GM11168 (cell line): Measurements from ENCODE around the gene ARL15.
"Not testable (repeated sequence)": the region's sequence is repeated elsewhere in the genome, so short reads cannot be mapped to it uniquely, and the experiment has no call there.

ENCODE experiments used
- in situ Hi-C: fragments of 300-500 bp; cut with MboI; formaldehyde crosslinking; loops from one replicate; pipeline ENCODE4 v1.12.0; 2022; ENCODE audit warnings: low sequenced_read_pairs; ENCODE audit not compliant: unreplicated experiment

ARL15 gene

DNA sequence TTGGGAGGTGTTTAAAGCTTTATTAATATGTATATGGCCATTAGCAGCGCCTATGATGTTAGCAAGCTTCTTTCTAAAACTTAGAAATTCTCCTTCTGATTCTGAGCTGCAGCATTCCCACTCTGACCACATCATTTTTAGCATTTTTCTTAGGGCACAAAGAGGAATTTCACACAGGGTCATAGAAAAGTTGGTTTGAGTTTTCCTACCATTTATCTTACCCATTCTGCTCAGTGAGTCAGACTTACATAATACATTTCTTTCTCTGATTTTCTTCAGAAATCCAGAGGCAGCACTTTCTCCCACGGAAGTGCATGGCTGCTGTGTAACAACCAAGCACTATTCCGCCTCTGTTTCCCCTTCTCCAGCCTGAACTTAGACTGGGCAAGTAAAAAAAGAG is 246.6 kb downstream of the ARL15 start:
- in situ Hi-C loops, result no loop called here

DNA sequence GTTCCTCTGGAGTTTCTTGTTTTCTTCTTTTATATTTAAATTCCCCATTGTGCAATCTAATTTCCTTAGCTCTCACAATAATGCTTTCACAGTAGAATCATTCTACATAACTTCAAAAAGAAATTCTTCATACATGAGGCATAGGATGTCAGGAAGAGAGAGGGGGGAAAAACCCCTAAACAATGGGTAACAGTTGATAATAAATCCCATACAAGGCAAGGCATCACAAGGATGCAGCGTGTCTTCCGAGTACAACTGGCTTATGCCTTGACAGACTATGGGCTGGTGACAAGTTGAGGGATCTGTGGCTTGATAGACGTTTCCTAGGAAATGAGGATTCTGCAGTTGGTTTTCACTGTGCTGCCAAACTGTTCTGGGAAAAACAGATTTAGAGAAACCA is 247.4 kb downstream of the ARL15 start:
- in situ Hi-C loops, result no loop called here

DNA sequence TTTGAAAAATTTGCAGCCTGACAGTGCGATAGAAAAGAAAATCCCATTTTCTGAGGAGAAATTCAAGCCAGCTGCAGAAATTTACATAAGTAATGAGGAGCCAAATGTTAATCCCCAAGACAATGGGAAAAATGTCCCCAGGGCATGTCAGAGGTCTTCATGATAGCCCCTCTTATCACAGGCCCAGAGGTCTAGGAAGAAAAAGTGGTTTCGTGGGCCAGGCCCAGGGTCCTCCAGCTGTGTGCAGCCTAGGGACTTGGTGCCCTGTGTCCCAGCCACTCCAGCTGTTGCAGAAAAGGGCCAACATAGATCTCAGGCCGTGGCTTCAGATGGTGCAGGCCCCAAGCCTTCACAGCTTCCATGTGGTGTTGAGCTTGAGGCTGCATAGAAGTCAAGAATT is 249.5 kb downstream of the ARL15 start:
- in situ Hi-C loops, result not testable (repeated sequence)

DNA sequence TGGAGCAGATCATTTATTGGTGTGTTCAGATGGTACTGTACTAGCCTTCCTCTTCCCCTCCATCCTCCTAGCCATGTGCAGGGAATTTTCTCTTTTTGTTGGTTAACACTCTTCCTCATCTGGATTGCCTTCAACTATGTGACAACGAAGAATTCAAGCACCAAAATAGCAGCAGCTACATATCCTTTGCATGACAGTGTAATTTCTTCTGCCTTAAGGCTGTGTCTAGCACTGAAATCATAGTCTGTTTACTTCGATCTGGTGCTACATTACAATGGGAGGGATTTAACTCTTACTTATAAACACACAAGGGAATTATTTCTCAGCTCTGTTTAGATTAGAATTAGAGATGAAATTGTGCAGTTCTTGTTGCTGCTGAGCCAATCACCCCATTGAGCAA is 260.4 kb downstream of the ARL15 start:
- in situ Hi-C loops, result no loop called here

DNA sequence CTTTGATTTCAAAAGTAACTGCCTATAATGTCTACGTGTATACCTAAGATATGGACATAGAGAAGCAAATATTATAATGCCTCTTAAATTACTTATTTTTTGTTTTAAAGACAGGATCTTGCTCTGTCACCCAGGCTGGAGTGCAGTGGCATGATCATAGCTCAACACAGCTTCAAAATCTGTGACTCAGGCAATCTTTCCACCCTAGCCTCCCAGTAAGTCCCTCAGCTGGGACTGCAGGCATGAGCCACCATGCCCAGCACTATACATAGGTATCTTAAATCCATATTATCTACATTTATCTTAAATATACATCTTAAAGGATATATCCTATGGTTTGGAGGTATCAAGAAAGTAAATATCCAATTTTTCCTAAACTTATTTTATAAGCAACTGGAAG is 261.2 kb downstream of the ARL15 start:
- in situ Hi-C loops, result no loop called here

DNA sequence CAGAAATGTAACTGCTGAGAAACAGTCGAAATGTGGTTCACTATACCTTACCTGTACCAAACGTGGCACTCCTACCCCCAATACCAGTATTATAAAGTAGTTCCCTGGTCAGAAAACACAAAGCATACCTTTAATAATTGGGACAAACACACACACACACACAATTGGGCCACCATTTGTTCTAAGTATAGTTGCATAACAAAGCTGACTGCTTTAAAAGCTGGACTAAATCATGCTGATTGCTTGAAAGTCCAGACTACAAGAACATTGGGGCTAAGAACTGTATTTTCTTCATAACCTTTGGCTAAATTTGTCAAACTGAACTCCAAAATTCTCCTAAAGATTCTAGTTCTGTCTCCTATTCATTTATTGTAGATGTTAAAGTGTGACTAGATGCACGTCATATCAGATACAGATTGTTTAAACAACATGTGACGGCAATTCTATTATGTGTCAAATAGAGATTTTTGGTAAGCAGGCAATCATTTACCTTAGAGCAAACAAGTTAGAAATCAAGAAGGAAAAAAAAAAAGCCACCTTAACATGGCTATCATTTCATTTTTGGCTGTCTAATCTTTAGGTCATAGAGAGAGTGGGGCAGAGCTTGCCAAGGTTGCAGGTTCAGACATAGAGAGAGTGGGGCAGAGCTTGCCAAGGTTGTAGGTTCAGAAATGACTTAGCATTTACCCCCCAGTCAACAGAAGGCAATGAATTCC is 265.1 kb downstream of the ARL15 start:
- in situ Hi-C loops, result no loop called here

DNA sequence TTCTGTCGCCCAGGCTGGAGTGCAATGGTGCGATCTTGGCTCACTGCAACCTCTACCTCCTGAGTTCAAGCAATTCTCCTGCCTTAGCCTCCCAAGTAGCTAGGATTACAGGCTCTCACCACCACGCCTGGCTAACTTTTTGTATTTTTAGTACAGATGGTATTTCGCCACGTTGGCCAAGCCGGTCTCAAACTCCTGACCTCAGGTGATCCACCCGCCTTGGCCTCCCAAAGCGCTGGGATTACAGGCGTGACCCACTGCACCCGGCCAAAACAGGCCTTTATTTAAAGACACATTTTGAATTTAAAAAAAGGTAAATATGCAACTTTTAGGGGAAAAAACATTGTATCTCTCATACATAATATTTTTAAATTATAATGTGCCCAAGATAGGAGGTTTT is 266.1 kb downstream of the ARL15 start:
- in situ Hi-C loops, result not testable (repeated sequence)

DNA sequence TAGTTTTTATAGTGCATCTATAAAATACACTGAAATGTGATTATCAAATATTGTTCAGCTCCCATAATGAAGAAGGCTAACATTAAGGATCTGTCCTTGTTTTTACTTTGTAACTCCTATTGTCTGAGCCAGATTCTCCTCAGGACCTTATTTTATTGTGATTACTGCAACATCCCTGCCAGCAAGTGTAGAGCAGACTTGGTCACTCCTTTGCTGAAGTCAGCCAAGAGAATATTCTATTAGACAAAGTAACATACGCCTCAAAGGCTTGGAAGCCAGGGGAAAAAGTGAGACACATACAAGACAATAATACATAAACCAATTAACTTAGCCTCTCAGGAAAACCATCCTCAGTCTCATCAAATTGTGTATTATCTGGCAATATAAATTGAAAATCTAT is 269.6 kb downstream of the ARL15 start:
- in situ Hi-C loops, result no loop called here

DNA sequence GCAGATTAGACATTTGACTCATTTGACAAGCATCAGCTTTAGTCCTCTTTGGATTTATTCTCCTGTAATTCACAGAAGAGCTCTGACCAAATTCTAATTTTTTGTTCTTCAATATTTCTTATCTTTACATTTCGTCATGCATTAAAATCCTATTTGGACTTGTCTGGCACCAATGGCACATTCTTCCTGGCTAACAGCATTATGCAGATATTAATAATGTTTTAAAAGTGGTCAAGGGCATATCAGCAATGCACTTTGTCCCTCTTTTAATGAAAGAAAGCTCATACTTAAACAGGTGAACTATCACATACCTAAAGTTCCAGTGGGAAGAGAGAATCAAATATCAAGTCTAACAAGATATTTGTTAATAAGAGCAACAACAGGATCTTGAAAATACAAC is 270.4 kb downstream of the ARL15 start:
- in situ Hi-C loops, result no loop called here

DNA sequence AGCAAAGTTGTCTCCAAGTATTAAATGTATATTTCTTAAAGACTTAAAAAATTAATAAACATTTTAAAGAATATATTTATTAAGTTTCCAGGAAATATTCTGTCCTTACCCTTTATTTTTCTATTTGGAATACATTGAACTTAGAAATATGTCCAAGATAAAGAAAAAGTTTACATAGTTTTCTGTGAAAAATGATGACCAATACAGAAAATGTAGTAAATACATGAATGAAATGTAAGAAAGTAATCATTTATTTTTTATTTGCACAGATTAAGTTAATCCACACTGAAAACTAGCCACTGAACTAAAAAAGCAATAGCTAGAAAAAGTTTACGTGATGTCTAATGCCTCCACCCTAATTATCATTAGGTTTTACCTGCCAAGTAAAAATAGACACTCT is 273.2 kb downstream of the ARL15 start:
- in situ Hi-C loops, result no loop called here

DNA sequence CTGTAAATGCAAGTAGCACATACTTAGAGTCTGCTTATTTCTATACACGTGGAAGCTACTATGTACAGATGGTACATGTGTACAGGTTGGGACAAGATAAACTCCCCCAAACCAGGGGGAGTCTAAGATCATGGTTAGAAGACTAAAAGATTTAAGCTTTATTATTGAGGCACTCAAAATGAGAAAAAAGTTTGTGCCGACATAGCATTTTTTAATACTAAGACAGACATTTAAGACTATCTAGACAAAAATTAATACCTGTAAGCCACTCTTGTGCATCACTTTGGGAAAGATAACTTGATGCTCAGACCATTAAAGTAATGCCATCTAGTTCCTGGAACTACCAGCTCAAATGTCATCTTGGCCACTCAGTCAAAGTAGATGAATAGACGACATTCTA is 279.4 kb downstream of the ARL15 start:
- in situ Hi-C loops, result no loop called here

DNA sequence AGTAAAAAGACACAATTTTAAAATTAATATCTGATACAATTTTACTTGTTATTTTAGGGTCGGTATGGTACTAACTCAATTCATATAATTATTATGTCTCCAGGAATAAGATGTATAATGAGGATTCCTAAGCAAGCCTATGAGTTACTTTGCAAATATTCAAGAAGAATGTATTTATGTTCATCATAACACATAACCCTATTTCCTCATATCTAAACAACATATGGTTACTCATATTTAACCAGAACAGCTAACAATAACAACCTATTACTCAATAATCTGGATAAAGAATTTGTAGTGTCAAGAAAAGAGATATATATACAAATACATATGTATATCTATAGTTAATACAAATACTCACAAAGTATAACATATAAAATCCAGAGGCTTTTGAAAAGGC is 285.9 kb downstream of the ARL15 start:
- in situ Hi-C loops, result no loop called here

DNA sequence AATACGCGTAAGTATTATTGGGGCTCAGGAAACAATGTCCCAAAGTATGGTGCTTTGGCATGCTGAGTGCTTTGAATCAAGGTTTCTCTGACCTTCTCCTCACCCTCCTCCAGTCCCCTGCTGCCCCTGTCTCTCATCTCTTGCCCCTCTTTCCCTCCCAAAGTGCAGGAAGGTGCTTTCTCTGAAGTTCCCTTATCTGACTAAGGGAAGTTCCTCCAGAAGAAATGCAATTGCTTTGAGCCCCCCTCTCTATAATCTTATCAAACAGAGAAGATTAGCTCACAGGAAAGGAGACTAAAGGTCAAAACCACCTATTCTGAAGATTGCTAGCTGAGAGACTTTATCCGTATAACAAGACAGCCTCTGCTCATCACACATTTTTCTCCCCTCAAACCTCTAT is 288.1 kb downstream of the ARL15 start:
- in situ Hi-C loops, result no loop called here

DNA sequence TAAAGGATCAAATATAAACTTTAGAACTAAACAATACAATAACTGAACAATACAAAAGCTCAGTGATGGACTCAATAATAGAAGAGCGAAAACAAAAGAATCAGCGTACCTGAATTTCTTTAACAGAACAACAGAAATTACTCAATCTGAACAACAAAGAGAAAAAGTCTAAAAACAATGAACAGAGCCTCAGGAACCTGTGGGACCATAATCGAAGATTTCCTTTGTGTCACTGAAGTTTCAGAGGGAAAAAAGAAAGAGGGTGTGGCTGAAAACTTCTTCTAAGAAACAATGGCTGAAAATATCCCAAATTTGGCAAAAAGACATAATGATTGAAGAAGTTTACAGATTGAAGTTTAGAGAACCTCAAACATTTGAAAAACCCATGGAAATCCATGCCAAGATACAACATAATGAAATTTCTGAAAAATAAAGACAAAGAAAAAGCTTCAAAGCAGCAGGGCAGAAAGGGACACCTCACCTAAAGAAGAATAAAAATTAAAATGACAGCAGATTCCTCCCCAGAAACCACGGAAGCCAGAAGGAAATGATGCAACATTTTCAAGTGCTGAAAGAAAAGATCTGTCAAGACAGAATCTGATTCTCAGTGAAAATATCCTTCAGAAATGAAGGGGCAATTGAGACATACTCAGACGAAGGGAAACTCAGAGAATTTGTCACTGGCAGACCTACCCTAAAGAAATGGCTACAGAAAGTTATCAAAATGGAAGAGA is 288.8 kb downstream of the ARL15 start:
- in situ Hi-C loops, result no loop called here

DNA sequence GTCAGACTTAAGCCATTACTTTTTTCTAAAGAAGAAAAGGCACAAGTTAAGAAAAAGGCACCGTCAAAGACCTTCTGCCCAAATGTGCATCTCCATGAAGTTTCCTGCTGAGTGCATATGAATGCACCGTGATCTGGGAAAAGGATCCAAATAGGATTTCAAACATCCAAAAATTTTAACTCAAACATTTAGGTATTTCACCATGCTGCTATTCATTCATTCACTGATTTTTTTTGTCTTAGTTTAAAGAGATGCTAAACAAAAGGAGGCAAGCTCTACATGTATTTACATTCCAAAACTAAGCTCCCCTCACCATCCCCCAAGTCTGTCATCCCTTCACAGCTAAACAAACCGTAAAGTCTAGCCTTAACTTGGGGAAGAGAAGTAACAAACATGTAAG is 291.9 kb downstream of the ARL15 start:
- in situ Hi-C loops, result no loop called here

DNA sequence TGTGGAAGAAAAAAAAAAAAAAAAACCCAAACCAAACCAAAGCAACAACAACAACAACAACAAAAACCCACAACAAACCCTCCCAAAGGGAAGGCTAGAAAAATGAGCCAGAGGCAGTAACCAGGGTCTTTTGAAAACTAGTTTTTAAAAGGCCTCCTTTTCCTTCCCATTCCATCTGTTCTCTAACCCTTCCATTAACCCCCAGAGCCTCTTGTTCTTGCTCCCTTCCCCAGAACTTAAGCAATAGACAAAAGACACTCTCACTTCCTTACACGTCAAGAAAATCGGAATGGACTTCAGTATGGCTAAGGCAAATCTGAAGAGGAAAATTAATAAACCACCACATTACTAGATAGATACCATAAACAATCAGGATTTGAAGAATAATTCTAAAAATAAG is 292.8 kb downstream of the ARL15 start:
- in situ Hi-C loops, result no loop called here

DNA sequence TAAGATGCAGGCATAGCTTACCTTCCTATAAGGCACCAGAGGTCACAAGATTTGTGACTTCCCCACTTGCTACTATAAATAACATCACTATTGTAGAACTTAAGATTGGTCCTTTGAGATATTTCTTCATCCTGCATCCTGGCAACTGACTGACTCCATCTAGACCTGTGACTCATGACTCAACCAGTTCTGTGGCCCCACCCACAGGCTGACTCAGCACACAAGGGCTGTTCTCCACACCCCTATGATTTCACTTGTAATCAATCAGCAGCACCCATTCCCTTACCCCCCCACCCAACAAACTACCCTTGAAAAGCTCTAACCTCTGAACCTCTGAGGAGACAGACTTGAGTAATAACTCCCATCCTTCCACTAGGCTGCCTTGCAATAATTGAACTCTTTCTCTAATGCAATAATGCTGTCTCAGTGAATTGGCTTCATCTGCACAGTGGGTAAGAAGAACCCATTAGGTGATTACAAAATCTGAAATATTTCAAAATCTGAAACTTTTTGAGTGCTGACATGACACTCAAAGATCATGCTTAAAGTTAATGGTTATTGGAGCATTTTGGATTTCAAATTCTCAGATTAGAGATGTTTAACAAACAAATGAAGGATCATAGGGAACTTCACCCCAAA is 296.7 kb downstream of the ARL15 start:
- in situ Hi-C loops, result no loop called here

DNA sequence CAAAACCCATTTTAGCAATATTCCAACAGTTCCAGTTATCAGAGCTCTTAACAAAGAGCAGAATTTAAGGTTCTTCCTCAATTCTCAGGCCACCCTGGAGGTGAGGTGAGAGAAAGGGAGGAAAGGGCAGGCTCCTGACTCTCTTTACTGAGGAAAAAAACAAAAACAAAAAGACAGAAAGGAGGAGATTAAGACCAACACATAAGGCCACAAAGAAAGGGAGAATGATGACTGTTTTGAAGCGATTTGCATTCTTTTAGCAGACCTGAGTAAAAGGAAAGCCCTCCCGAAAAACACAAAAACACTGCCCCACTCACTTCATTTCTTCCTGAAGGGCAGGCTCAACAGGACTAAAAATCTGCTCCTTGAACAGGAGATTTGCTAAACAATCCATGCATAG is 300.5 kb downstream of the ARL15 start:
- in situ Hi-C loops, result no loop called here

DNA sequence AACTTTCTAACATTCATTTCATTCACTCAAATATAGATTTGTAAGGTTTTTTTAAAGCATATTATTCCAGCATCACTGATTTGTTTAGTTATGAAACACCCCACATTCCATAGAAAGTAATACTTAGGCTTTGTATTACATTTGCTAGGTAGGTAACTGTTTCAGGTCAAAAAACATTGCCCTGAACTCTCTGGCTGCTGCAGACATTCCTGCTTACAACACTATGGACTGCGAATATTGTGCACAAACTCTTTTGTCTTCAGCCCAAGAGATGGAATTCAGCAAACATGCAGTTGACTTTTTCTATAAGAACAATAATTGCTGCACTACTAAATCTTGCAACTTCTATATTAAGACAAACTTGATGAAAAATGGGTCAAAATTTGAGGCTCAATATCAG is 301.0 kb downstream of the ARL15 start:
- in situ Hi-C loops, result no loop called here

DNA sequence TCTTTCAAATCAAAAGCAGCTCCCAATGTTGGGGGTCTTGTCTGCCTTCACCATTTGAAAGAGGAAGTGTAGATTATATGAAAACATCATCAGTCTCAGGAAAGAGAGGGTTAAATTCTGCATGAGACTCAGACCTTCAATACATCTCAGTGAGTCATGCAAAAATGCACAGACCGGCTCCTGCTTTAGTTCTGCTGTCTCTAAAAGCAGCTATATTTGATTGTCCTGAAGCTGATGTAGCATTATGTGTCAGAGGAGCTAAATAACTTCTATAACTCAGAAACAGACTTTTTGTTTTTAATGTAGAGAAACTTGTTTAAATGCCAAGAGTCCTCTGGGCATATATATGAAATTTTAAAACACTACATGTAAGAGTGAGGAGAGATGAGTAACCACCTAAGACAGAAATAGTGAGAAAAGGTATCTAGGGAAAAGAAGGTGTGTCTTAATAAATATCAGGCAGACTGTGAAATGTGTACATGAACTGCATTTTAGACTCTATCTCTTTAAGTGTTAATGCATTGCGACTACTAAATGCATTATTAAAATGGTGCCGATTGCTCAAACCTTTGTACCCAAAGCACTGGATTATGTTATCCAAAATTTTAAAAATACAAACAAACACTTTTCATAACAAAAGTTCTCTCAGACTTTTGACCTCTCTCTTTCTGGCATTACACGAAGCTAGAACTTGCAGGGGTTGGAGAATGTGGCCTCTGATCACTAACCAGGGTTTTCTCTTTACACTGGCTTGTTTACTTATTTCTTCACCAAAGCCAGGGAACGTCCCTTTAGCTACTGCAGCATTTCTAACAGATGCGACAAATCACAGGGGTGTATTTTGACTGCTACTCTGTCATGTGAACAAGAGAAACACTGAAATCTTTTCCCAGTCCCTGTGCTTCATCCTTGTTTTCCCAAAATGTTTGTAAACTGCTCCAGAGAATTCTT is 302.3 kb downstream of the ARL15 start:
- in situ Hi-C loops, result no loop called here

DNA sequence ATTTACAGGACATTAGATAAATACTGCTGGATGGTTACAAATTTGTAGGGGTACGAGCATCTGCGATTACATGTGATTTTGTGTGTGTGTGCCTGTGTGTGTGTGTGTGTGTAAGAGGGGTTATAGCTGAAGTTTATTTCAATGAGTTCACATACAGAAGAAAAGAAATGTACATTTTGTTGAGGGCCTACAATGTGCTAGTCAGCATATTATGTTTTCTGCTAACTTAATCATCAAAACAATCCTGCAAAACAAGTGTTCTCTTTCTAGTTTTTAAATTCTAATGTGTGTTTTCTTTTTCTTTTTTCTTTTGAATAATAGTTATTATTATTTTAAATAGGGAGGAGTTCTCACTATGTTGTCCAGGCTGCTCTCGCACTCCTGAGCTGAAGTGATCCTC is 305.7 kb downstream of the ARL15 start:
- in situ Hi-C loops, result no loop called here
